Stimulated activated CD8-positive, alpha-beta memory T cell treated with anti-CD3 and anti-CD28 coated beads, Interleukin-7, amount 100 ng/mL, for 24 hours (primary cell): ENCODE results near the gene TBX4.

Experiments
- DNase-seq: peaks from one replicate; pipeline ENCODE4 v3.0.0-alpha.2; 2020; ENCODE audit warnings: low read depth

Gene TBX4

DNA sequence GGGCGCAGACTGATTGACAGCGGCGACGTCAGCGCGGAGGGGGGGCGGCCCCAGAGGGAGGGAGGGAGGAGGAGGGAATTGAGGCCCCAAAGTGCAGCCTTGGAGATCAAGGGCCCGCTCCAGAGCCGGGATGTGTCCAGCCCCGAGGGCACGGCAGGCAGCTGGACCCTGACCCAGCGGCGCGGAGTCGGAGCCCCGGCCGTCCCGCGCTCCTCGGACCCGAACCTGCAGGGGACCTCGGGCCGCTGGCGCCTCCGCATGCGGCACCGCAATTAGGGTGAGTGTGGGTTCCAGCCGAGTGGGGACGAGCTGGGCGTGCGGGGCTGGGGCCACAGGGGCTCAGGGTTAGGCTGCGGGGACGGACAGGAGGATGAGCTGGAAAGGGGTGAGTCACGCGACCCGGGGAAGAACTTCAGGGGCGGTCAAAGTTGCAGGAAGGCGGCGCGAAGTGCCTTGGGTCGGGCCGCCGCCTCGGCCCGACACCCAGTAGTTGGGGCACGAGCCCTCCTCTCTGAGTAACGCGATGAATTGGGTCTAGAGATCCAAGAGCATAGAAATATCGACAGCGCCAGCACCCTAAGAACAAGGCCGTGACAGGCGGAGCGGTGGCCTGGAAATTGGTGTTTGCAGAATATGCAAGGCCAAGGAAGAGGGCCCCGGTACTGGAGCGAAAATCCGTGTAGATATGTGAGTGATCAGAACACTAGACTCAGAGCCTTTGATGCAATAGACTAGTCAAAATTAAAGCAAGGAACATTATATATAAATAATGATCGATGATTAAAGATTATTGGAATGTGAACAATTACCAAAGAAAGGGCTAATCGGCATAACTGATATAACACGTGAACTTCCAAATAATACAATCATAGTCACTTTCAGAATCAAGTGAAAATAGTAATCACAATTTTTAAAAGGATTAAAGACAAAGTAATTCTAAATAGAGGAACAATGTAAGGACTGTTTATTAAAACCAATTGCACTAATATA lies at the start of gene TBX4:
TSS of gene TBX4 (plus strand) at position 122 of the 990 bp plus-strand sequence. CDS start 4,069 bp downstream, outside the sequence.
- no peak for DNase-seq

DNA sequence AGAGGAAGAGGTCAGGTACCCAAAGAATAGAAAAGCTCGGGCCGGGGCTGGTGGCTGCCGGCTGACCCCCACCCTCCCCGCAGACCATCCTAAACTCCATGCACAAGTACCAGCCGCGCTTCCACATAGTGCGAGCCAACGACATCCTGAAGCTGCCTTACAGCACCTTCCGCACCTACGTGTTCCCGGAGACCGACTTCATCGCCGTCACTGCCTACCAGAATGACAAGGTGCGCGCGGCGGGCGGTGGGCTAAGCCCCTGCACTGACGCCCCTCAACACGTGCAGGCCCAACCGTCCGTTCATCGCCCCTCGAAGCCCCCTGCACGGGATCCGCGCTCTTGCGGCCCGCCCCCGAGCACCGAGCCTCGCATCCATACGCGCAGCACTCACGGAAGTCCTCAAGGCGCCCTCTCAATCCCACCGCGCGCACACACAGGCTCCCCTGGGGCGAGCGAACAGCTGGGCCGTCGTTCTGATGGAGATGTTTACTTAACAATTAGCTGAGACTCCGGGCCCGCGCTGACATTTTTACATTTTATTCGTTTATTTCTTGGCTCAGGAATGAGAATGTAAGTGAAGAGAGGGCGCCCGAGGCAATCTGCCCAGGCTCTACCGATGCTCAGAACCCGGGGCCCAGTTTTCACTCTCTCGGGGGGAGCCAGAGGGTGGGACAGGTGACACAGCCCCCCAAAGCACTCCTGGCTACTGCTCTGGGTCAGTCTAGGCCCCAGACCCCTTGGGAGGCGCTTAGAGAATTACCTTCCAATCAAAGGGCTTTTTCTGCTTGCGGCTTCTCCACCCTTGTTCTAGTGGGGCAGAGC lies 49.0 kb upstream of the TBX4 start:
- DNase-seq = no peak

DNA sequence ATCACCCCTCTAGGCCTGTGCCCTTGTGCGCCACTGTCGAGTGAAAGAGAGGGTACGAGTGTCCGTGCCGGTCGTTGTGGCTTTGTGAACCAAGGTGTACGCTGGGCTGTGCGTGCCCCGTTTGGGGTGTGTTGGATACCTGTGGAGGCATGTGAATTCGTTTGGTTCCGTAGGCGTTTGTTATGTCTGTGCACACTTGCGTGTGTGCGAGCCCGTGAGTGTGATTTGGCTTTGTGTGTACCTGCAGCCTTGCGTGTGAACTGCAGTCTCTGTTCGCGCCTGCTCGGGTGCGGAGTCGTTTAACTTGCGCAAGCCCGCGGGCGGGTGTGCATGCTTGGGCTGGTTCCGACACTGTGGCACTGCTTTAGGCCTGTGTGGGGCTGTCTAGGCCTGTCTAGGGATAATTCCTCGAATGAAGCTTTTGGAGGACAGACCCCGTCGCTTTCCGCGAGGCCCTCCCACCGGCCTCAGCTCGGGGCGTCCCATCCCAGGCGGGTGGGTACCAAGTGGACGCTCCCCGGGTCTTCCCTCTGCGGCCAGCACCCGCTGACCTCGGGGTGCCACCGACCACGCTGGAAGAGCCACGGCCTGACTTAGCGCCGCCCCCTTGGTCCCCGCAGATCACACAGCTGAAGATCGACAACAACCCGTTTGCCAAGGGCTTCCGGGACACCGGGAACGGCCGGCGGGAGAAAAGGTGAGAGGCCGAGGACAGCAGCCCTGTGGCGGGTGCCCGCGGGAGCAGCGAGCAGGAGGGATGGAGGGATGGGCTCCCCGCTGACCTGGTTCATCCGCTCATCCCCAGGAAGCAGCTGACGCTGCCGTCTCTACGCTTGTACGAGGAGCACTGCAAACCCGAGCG lies 48.2 kb upstream of the TBX4 start:
- no peak for DNase-seq

DNA sequence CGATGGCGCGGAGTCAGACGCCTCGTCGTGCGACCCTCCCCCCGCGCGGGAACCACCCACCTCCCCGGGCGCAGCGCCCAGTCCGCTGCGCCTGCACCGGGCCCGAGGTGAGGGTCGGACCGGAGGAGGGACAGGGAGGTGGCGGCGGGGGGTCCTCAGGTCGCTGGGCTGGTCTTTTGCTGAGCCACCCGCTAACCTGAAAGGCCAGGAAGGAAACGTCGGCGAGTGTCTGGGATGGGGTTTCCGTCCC lies 47.6 kb upstream of the TBX4 start:
- no peak for DNase-seq

DNA sequence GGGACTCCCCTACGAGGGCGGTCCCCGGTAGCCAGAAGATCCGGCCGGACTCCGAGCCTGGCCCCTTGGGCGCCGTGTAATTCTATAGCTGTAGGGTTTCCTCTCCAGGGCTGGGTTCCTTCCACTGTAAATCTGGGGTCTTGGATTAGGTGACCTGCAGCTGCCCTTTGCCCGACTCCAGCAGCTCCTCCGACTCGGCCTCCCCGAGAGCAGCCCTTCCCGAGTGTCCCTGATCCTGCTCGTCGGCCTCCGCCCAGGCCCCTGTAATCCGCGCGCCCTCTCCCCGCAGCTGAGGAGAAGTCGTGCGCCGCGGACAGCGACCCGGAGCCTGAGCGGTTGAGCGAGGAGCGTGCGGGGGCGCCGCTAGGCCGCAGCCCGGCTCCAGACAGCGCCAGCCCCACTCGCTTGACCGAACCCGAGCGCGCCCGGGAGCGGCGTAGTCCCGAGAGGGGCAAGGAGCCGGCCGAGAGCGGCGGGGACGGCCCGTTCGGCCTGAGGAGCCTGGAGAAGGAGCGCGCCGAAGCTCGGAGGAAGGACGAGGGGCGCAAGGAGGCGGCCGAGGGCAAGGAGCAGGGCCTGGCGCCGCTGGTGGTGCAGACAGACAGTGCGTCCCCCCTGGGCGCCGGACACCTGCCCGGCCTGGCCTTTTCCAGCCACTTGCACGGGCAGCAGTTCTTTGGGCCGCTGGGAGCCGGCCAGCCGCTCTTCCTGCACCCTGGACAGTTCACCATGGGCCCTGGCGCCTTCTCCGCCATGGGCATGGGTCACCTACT lies 47.1 kb upstream of the TBX4 start:
- no peak for DNase-seq

DNA sequence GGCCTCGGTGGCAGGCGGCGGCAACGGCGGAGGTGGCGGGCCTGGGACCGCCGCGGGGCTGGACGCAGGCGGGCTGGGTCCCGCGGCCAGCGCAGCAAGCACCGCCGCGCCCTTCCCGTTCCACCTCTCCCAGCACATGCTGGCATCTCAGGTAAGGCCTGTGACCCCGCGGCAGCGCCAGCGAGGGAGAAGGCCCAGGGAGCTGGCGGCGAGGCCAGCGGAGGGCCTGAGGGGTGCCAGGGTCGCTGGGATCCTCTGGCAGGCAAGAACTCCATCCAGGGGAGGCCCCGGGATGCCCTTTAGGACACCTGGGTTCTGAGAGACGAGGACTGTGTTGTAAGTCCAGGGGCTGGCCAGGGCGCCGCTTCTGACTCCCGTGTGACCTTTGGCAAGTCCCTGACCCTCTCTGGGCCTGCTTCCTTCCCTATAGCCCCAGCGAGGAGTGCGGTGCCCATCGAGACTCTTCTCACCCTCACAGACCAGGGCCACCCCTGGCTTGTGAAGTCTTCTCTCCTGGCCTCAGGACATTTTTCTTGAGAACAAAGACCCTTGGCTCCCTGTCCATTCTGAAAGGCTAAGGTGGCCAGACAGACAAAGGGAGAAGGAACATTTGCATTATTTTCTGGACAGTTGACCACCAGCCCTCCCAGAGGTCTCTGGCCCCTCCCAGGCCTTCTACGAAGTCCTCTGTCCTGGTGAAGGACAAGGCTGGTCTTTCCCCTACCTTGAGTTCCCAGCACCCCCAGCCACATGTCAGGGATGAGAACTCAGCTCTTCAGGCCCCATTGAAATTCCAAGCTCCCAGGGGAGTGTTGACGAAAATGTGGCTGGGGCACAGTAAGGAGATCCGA lies 46.3 kb upstream of the TBX4 start:
- DNase-seq = no peak

DNA sequence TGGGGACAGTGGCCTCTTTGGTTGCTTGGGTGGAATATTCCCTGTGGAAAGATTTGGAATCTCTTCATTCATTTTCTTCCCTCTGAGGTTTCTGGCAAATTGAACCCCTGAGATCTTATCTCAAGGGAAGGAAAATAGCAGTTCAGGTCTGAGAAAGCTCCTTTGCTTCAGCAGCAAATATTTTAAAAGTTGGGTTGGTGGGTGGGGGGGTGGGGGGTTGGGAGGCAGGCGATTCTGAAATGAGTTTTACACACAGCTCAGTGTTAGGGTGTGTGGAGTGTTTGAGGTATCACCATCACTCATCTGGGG lies 45.7 kb upstream of the TBX4 start:
- no peak for DNase-seq

DNA sequence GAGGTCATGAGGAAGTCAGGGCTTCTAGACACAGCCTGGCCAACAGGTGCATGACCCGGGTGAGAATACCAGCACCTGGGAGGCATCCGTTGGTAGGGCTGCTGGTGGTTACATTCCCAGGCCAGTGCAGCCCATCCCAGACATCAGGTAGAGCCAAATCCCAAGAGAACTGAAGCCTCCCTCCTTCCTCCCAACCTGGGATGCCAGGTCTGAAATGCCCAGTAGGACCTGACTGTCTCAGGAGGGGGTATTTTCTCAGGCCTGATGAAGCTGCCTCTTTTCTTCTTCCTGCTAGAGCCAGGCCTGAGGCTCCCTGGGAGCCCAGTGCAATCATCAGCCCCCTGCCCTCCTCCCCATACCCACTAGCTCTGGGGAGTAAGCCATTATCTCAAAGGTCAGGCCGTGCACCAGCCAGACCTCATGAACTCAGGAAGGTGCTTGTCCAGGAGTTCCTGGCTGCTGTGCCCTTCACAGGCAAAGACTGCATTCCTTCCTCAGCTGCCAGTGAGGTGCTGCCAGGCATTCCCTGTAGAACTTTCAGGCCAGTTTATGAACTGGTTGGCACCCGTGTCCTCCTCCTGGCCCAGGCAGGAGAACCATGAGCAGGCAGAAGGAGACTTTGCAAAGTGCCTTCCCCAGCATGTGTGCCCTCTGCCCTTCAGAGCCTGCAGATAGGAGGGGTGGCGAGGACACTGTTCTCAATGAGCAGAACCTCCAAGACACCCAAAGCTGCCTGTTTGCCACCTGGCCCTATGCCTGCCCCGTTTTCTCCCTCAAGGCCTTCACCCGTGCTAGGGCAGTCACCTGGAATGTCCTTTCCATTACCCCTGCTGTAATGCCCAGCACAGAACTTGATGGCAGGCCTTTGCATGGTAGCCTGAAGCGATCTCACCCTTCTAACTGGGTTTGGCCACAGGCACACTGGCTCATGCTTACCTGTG lies 45.0 kb upstream of the TBX4 start:
- no peak for DNase-seq

DNA sequence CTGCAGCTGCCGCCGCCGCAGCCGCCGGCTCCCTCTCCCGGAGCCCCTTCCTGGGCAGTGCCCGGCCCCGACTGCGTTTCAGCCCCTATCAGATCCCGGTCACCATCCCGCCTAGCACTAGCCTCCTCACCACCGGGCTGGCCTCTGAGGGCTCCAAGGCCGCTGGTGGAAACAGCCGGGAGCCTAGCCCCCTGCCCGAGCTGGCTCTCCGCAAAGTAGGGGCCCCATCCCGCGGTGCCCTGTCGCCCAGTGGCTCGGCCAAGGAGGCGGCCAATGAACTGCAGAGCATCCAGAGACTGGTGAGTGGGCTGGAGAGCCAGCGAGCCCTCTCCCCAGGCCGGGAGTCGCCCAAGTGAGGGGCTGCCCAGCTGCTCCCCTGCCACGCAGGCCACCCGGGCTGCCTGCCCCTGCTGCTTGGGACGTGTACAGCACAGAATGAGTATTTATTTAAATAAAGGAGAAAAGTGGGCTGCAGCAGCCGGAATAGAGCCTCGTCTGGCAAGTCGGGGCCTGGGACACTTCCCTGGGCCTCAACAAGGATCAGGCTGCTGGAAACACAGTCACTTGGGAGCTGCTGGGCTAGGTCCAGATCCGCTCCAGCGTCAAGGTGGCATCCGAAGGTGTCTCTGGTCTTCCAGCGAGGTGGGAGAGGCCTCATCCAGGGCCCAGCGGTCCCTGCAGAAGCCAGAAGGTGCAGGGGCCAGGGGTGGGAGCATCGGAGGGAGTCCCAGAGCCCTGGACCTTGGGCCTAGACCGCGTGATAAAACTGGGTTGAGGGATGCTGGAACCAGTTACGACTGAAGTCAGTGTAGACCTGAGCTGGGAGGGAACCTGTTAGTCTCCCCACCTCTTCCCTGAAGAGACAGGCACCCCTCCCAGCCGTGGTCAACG lies 43.8 kb upstream of the TBX4 start:
- DNase-seq = no peak

DNA sequence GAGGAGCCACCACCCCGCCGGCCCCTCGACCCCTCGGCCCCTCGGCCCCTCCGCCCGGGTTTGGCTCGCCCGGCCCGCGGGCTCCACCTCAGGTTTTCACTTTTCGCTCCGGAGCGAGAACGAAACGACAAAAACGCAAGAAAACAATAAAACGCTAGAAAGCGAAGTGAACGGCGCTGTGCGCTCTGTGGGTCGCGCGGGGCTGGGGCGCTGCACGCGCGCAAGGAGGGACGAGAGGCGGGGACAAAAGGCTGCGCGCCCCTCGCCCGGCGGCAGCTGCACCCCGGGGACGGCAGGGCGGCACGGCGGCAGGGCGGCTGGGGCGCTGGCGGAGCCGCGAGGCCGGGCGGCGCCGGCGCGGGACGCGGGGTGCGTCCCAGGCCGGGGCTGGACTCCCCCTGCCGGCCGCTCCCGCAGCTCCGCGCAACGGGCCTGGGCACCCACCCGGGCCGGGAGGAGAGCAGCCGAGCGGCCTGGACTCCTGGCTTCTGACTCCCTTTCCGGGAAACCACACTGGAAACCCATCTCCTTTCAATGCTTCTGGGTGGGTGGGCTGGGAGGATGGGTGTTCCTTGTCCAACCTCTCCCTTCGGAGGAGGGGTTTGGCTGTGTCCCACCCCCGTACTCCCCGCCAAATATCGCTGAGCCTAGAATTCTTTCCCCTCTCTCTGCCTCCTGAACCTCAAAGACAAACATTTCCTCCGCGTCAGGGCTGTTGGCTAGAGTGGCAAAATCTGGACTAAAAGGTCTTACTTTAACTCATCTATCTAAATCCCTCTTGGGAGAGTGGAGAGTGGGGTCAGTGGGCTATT lies 42.7 kb upstream of the TBX4 start:
- no peak for DNase-seq

DNA sequence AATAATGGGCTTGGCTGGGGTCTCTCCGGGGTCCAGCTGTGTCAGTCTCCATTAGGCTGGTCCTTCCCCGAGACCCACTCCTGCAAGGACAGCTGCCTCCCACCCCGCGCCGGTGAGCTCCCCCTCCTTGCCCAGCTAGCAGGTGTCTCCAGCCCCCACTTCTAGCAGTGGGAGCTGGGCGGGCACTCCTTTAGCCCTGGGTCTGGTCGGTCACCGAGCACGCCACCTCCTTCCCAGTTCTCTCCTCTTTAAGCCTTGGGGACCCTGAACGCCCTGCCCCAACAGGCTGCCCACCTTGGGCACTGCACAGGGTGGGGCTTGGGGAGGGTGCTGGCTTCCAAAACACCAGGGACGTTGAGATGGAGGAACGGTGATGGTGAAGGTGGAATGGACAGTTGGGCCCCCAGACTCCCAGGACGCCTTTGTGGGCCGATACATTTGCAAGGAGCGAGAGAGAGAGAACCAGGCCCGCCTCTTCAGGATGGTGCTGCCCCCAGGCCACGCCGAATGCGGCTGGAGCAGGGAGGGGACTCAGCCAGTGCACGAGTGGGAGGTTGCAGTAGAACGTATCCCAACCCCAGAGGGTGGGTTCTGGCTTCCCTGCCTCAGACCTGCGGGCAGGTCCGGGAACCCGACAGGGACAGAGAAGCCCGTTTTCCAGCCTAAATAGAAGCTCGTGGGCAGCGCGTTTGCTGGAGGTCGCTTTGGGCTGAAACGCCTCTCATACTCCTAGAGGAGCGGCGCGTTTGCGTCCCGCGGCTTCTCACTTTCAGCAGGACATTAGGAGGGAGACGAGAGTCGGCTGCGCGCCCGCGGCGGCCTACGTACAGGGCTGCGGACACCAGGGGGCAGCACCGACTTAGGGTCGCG lies 41.8 kb upstream of the TBX4 start:
- DNase-seq = peak; percentile 49

DNA sequence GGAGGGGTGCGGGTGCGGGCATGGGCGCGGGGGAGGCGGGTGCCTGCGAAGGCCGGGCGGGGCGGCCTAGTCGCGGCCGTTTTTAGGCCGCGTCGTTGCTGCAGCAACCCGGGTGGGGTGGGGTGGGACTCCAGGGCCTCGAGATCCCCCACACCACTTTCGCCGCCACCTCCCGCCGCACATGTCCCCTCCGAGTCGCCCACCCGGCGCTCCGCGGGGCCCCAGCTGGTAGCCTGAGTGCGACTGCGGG lies 41.3 kb upstream of the TBX4 start:
- DNase-seq = no peak

DNA sequence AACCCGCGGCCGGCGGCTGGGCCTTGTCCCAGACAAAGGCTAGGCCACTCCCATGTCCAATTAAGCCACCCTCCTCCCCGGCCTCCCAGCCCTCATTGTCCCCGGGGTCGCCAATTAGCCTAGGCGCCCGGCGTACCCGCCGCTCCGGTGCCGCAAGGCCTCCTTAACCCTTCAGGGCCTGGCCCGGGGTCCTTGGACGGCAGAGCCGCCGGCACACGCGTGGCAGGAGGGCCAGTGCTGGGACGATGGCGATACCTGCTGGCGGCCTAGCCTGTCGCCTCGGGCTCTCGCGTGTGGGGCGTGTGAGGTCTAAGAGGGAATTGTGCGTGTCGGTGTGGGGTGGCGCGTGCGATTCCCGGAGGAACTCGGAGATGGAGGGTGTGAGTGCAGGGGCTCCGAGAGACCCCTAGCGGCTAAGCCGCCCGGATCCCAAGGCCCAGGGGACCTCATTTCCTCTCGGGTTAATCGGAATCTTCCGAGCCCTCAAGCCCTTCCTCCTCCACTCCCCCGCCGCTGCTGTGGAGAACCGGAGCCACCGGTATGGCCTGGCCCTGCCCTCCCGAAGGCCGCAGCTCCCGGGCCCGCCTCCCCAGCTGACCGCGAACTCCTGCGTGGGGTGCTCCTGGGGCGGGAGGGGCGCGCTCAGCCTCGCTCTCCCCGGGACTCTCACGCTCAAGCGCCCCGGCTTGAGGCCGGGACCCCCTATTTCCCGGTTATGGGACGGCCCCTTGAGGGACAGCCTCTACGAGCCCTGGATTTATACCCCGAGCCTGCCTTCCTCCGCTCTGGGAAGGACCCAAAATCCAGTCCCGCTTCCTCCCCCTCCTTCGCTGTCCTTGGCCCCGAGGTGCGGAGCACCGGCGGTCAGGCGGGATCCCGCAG lies 40.7 kb upstream of the TBX4 start:
- DNase-seq = no peak

DNA sequence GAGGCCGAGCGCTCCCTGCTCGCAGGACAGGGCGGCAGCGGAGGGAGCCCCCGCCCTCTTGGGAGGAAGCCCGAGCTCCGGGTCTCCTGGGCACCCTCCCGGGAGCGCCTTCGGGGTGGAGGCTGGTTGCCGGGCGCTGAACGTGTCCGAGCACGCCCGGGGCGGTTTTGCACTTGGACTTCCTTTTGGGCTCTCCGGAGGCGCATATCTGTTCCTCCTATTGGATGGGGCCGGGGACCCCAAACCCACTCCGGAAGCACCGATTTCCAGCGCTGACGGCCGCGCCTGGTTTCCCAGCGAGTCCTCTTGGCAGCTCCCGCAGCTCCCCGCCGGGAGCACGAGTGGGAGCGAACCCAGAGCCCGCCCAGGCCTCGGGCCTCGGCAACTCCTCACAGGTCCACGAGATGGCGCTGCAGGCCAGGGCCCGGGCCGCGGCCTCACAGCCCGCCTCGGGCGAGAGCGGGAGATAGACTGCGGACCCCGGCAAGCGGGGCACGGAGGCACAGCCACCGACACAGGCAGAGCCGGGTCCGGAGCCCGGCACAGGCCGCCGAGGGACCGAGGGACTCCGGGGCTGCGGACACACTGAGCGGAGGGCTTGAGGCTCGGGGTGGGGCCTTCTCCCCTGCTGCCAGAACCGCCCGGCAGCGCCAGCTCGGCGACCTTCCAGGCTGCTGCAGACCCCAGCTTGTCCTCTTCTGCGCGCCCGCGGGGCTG lies 39.9 kb upstream of the TBX4 start:
- peak; percentile 46 for DNase-seq
